ENCODE data around the gene CYB5RL. TPM values are rescaled to one million over a fixed set of nuclear protein-coding genes. Genes with fewer than 3 reads are reported as not detected.
A peak's percentile ranks its signal among the peaks of the same experiment; 100 is the strongest.

CYB5RL gene
- total RNA-seq, 2 donors from 2014 or later = 8.7 to 9.0 TPM

GRCh38 chr1:54222711-54223110, 22.9 kb upstream of the CYB5RL start:
- H3K36me3 ChIP-seq = peaks cover 8% of the 10 kb centered on the region
- H3K27me3 ChIP-seq (replicated peaks; ENCODE audit: insufficient read depth) = no peaks in the 10 kb centered on the region
- H3K4me3 ChIP-seq = no peak overlapping the region
- DNase-seq (ENCODE audit: low spot score) = no peak
- peaks cover 14 to 29% of the 10 kb centered on the region in 2 donors for H3K4me1 ChIP-seq (ENCODE audit: control insufficient read depth in 1 of 2, low read depth in 2 of 2)
- no peak overlapping the region for H3K27ac ChIP-seq
- no peak for ATAC-seq (ENCODE audit: insufficient number of reproducible peaks, low FRiP score, low read depth)
- no peaks in the 10 kb centered on the region for H3K9me3 ChIP-seq
- TF ChIP-seq, protein P1, sequence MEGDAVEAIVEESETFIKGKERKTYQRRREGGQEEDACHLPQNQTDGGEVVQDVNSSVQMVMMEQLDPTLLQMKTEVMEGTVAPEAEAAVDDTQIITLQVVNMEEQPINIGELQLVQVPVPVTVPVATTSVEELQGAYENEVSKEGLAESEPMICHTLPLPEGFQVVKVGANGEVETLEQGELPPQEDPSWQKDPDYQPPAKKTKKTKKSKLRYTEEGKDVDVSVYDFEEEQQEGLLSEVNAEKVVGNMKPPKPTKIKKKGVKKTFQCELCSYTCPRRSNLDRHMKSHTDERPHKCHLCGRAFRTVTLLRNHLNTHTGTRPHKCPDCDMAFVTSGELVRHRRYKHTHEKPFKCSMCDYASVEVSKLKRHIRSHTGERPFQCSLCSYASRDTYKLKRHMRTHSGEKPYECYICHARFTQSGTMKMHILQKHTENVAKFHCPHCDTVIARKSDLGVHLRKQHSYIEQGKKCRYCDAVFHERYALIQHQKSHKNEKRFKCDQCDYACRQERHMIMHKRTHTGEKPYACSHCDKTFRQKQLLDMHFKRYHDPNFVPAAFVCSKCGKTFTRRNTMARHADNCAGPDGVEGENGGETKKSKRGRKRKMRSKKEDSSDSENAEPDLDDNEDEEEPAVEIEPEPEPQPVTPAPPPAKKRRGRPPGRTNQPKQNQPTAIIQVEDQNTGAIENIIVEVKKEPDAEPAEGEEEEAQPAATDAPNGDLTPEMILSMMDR (IDR thresholded peaks at IDR 0.05) = no peak

- peaks cover 15% of the 10 kb centered on the region for H3K36me3 ChIP-seq
These were observed 22.1 kb upstream of the CYB5RL start for GRCh38 chr1:54221867-54222484.

DNA sequence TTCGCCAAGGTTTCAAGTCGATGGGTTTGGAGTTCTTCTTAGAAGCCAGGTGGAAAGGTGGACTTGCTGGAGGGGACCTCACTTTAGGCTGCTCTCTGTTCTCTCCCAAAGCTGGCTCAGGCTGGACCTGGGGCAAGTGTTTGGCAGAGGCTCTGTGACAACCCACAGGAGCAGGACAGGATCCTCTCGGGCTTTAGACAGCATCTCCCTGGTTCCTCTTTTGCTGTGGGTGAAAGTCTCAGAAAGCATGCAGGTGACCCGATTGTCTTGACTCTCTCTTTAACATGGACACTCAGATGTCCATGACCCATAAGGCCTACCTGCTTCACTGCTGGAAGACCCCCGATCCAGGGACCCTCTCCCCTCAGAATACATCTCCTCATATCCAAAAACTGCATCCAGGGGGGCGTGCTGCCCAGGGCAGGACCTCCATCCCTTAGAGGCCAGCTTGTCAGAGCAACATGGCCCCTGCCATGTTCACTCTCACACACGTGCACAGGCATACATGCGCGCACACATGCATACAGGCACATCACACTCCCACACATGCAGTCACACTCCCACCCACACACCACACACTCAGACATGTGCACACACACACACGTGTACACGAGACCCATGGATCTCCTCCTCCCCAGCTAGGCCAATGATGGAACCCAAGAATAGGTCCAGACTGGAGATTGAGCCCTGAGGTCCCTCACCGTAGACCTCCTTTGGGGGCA, 21.4 kb upstream of the CYB5RL start:
- Histone ChIP-seq H3K4me3 (peak overlapping the region; percentile 33), H3K27me3 (replicated peaks; ENCODE audit: insufficient read depth) (no peaks in the 10 kb centered on the region), H3K36me3 (peaks cover 22% of the 10 kb centered on the region), H3K4me1 (ENCODE audit: control insufficient read depth in 1 of 2, low read depth in 2 of 2) (peaks cover 12 to 21% of the 10 kb centered on the region in 2 donors), H3K9me3 (no peaks in the 10 kb centered on the region), H3K27ac (peak overlapping the region in 1 of 2 donors; percentile 62)
- ATAC-seq (ENCODE audit: insufficient number of reproducible peaks, low FRiP score, low read depth) (no peak), DNase-seq (ENCODE audit: low spot score) (no peak)
- TF ChIP-seq, protein P1 (IDR thresholded peaks at IDR 0.05) = no peak

More at GRCh38 chr1:54221867-54222484, 22.1 kb upstream of the CYB5RL start:
- Histone ChIP-seq H3K27me3 (replicated peaks; ENCODE audit: insufficient read depth) (no peaks in the 10 kb centered on the region), H3K4me3 (no peak overlapping the region), H3K9me3 (no peaks in the 10 kb centered on the region), H3K4me1 (ENCODE audit: control insufficient read depth in 1 of 2, low read depth in 2 of 2) (peaks cover 12 to 22% of the 10 kb centered on the region in 2 donors), H3K27ac (no peak overlapping the region)
- TF ChIP-seq, protein P1 (IDR thresholded peaks at IDR 0.05) = no peak
- DNase-seq (ENCODE audit: low spot score) = no peak
- no peak for ATAC-seq (ENCODE audit: insufficient number of reproducible peaks, low FRiP score, low read depth)

- peaks cover 33% of the 10 kb centered on the region for H3K36me3 ChIP-seq
- ATAC-seq (ENCODE audit: insufficient number of reproducible peaks, low FRiP score, low read depth) = no peak
- peak overlapping the region; percentile 33 for H3K4me3 ChIP-seq
- TF ChIP-seq, protein P1 (IDR thresholded peaks at IDR 0.05) = no peak
- no peaks in the 10 kb centered on the region for H3K9me3 ChIP-seq
- peak overlapping the region; percentile 40 to 62 for H3K27ac ChIP-seq
- peaks cover 12 to 21% of the 10 kb centered on the region in 2 donors for H3K4me1 ChIP-seq (ENCODE audit: control insufficient read depth in 1 of 2, low read depth in 2 of 2)
- no peak for DNase-seq (ENCODE audit: low spot score)
- no peaks in the 10 kb centered on the region for H3K27me3 ChIP-seq (replicated peaks; ENCODE audit: insufficient read depth)
These were observed 20.4 kb upstream of the CYB5RL start for GRCh38 chr1:54220004-54220811.

DNA sequence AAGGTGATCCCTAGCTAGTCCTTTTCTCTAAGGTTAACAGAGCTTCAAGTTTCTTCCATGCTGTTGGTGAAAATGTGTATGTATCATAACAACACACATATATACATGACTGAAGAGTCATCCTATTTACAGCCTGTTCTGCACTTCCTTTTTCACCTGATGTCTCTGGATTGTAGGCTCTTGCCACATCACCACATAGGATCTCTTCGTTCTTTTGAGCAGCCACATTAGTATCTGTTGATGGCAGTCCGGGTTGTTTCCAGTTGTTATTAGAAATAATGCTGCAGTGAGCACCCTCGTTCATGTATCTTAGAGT, 19.8 kb upstream of the CYB5RL start:
- Histone ChIP-seq H3K27ac (peak overlapping the region; percentile 40 to 62), H3K36me3 (peaks cover 38% of the 10 kb centered on the region), H3K9me3 (no peaks in the 10 kb centered on the region), H3K27me3 (replicated peaks; ENCODE audit: insufficient read depth) (no peaks in the 10 kb centered on the region), H3K4me1 (ENCODE audit: control insufficient read depth in 1 of 2, low read depth in 2 of 2) (peaks cover 12 to 21% of the 10 kb centered on the region in 2 donors), H3K4me3 (no peak overlapping the region)
- DNase-seq (ENCODE audit: low spot score) (no peak), ATAC-seq (ENCODE audit: insufficient number of reproducible peaks, low FRiP score, low read depth) (no peak)
- TF ChIP-seq, protein P1 (IDR thresholded peaks at IDR 0.05) = no peak
